SU-DHL-6 (cell line): ENCODE data around the gene PSMA8.

Experiments used
- CTCF ChIP-seq: fragments of 200-600 bp; sonication (generic); IDR thresholded peaks from one replicate; pipeline ENCODE4 v1.5.1; 2017; ENCODE audit warnings: antibody characterized with exemption, mild to moderate bottlenecking, low read length, moderate library complexity; ENCODE audit not compliant: insufficient read depth, poor library complexity, severe bottlenecking
- EZH2phosphoT487 ChIP-seq: fragments of 200-600 bp; sonication (generic), shearing (Covaris generic); conservative IDR thresholded peaks from 2 replicates; pipeline ENCODE4 v1.6.1; 2018; ENCODE audit warnings: mild to moderate bottlenecking, antibody characterized with exemption, low read length, moderate library complexity, mixed read lengths

GRCh38 chr18:26215247-26215970, 81.7 kb downstream of the PSMA8 start:
- no peak for TF ChIP-seq CTCF
- no peak for TF ChIP-seq EZH2phosphoT487
